22Rv1 (cell line): ENCODE results near the gene SLC66A1.
A peak's percentile ranks its signal among the peaks of the same experiment; 100 is the strongest.
"Not testable (repeated sequence)": the region's sequence is repeated elsewhere in the genome, so short reads cannot be mapped to it uniquely, and the experiment has no call there.

Experiments used
- H3K27ac ChIP-seq: fragments of 450-650 bp; 2 replicates; pipeline ENCODE4 v1.5.1; 2017
- ZFX ChIP-seq: fragments of 450-650 bp; IDR thresholded peaks from 2 replicates; pipeline ENCODE4 v1.6.1; 2017; ENCODE audit warnings: antibody characterized with exemption, borderline replicate concordance
- TF ChIP-seq, protein P1 (sequence below): fragments of 450-650 bp; IDR thresholded peaks from 2 replicates; pipeline ENCODE4 v1.5.1; 2017; ENCODE audit warnings: mild to moderate bottlenecking

SLC66A1 gene, protein sequence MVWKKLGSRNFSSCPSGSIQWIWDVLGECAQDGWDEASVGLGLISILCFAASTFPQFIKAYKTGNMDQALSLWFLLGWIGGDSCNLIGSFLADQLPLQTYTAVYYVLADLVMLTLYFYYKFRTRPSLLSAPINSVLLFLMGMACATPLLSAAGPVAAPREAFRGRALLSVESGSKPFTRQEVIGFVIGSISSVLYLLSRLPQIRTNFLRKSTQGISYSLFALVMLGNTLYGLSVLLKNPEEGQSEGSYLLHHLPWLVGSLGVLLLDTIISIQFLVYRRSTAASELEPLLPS

GRCh38 chr1:19311931-19312781 lies at the start of gene SLC66A1, which contains the start of gene AKR7A2:
SLC66A1 (plus strand) TSS chr1:19312326; CDS start chr1:19317678, 5,352 bp downstream.
AKR7A2 (minus strand) TSS chr1:19312144; CDS start chr1:19312124, 20 bp downstream.
- TF ChIP-seq ZFX: no peak
- TF ChIP-seq, protein P1, sequence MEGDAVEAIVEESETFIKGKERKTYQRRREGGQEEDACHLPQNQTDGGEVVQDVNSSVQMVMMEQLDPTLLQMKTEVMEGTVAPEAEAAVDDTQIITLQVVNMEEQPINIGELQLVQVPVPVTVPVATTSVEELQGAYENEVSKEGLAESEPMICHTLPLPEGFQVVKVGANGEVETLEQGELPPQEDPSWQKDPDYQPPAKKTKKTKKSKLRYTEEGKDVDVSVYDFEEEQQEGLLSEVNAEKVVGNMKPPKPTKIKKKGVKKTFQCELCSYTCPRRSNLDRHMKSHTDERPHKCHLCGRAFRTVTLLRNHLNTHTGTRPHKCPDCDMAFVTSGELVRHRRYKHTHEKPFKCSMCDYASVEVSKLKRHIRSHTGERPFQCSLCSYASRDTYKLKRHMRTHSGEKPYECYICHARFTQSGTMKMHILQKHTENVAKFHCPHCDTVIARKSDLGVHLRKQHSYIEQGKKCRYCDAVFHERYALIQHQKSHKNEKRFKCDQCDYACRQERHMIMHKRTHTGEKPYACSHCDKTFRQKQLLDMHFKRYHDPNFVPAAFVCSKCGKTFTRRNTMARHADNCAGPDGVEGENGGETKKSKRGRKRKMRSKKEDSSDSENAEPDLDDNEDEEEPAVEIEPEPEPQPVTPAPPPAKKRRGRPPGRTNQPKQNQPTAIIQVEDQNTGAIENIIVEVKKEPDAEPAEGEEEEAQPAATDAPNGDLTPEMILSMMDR: peak; percentile 3; the same call in 1 of the 2 replicates
- H3K27ac ChIP-seq: peak within 1 kb of the TSS; percentile 69

DNA sequence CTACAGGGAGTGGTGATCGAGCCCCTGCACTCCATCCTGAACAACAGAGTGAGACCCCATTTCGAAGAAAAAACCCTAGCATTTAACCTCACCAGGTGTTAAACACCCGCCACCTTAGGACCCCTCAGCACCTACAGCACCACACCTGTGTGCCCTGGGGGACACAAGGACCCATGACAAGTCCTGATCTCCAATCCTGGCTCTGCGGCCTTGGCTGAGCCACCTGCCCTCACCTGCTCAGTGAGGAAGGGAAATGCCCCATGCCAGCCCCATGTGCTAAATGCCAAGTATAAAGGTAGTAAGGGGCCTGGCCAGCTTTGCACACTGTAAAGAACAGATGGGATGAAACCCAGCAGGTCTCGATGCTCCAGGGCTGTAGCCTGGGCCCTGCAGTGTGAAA lies 49.4 kb upstream of the SLC66A1 start:
- no peak for TF ChIP-seq ZFX
- TF ChIP-seq, protein P1: no peak
- H3K27ac ChIP-seq: no peak overlapping the region

- H3K27ac ChIP-seq: no peak overlapping the region
- TF ChIP-seq ZFX: no peak
- TF ChIP-seq, protein P1: no peak
Measured at GRCh38 chr1:19268445-19268844, 43.7 kb upstream of the SLC66A1 start.

DNA sequence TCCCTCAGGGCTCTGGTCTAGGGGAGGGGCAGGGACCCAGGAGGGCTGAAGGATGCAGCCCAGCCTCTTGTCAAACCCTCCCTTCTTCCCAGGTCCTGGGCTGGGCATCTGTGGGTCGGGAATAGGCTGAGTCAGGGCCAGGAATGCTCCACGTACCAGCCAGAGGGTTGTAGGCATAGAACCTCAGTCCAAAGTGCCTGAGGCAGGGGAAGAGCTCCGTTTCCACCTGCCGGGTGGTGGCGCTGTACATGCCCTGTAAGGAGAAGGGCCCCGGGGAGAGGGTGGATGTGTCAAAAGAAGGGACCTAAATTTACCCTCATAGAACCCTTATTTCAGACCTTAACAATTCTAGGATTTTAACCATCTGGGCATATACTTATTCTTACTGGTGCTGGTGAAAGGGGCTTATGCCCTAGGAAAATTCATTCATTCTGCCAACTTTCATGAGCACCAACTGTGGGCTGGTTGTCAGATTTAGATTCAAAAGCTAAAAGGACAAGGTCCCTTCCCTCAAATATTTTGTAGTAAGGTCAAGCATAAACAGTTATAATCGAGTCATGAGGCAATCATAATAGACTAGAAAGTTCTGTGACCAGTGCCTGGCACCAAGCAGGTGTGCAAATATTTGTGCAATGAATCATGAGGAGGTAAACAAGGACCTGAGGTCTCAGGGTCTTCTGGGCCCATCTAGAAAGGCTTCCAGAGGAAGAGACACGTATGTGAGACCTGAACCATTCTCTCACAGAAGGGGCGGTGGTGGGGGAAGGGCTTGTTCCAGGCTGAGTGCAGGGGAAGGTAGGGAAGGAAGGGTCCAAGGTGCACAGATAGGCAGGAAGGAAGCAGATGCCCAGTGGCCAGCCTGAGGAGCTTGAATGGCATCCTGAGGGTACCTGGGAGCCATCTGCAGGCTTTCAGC lies 42.4 kb upstream of the SLC66A1 start:
- not testable (repeated sequence) for H3K27ac ChIP-seq

DNA sequence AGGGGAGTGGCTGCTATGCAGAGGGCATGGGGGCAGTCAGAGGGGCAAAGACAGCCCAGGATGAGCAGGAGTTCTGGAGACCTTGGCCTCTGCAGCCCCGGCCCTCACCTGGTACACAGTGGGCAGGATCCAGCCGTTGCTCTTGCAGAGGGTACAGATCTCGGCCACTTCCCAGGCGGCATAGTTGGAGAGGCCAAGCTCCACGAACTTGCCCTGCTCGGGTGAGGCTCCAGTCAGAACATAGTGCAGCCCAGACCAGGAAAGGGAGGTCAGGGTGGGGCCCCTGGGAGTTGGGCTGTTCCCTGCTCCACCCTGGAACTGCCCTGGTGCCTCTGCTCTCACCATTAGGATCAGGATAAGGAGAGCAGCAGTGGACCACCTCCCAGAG lies 41.8 kb upstream of the SLC66A1 start:
- not testable (repeated sequence) for H3K27ac ChIP-seq

DNA sequence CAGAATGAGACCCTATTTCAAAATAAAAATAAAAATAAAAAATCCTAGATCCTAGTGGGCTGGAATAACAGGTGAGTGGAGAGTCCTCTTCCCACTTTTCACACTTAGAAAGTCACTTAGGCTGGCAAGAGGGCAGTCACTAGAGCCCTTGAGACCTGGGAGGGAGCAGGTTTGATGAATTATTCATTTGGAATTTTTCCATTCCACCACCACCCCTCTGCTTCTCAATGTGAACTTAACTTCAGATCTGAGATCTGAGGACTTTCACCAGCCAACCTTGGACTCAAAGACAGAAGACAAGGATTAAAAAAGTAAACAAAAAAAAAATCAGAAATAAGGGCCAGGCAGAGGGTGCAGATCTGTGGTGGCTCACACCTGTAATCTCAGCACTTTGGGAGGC lies 40.1 kb upstream of the SLC66A1 start:
- TF ChIP-seq ZFX: no peak
- TF ChIP-seq, protein P1: no peak
- H3K27ac ChIP-seq: no peak overlapping the region

DNA sequence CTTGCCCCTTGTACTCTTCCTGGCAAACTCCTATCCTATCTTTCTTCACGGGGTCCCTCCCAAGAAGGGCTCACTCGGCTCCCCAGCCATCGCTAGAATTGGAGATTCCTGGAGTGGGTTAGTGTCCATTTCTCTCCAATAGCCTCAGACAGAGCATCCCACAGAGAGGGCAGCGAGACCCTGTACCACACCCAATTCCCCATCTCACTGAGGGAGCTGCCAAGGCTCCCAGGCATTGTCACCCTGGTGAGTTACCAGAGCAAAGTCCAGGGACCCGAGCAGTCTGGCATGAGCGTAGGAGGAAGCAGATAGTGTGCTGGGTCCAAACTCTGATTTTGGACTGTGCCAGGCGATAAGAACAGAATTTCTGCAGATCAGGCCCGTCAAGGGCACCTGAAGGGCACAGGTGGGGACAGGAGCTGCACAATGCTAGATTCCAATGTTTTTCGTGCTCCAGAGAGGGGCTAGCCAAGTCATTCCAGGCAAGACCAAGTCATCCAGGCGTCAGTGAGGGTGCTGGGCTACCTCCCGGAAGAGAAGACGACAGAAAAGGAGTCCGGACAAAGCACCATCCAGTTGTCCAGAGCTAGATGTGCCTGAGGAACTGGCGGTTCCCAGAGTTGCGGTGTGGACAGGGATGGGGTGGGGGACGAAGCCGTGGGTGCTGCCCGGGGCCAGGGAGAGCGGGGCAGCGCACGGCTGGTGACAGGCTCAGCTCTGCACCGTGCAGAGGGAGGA lies 38.9 kb upstream of the SLC66A1 start:
- no peak for TF ChIP-seq ZFX
- TF ChIP-seq, protein P1: no peak
- no peak overlapping the region for H3K27ac ChIP-seq

DNA sequence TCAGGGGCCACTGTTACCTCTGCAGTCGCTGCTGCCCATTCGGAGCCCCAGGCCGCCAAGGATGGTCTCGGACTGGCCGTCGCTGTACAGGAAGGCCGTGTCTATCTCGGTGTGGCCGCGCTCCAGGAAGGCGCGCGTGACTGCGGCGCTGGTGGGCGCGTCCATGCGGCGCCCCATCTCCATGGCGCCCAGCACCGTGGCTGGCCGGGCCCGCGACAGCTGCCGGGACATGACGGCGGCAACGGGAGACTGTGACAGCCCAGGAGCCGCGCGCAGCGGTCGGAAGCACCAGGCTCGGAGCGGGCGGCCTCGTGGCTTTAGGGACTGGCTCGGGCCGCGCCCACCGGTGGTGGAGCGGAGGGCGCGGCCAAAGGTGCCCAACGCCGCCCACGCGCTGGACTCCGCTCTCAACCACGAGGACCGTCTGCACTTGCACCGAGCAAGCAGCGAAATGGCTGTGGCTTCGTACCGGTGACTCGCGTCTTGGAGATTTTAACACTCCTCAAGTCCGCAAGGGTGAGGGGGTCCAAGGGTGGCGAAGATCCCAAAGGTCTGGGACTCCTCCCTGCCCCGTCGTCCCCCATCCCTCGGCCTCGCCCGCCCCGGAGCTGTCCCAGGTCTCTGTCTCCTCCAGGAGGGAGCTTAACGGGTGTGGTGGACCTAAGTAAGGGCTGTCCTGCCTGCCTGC lies 38.1 kb upstream of the SLC66A1 start:
- not testable (repeated sequence) for H3K27ac ChIP-seq
